Naive thymus-derived CD4-positive, alpha-beta T cell (primary cell): ENCODE results near the gene ASPSCR1. TPM values are rescaled to one million over a fixed set of nuclear protein-coding genes. Genes with fewer than 3 reads are reported as not detected.
"Not testable (repeated sequence)": the region's sequence is repeated elsewhere in the genome, so short reads cannot be mapped to it uniquely, and the experiment has no call there.

ENCODE experiments used
- ATAC-seq: fragments of 150-1000 bp; cut with Tn5 transposase; 2 replicates; pipeline ENCODE4 v1.10.0; 2021; ENCODE audit warnings: mild to moderate bottlenecking, moderate library complexity
- CTCF ChIA-PET: fragments of 350-600 bp; sonication (Branson Sonifier 250); formaldehyde crosslinking; loops from one replicate; lab custom pipeline; 2021; ENCODE audit warnings: antibody characterized with exemption; lab: Charles Lee
- POLR2A ChIA-PET: fragments of 350-600 bp; sonication (Branson Sonifier 250); formaldehyde crosslinking; loops from one replicate; lab custom pipeline; 2021; ENCODE audit warnings: antibody characterized with exemption, inconsistent platforms; lab: Charles Lee
- DNase-seq, 9 donors: peaks; one replicate each; pipeline versions ENCODE4 v3.0.0 to v3.0.0-alpha.2; 2020 to 2022; ENCODE audit warnings: mixed read lengths in 1 of 9
- H3K27ac ChIP-seq: one replicate; pipeline ENCODE4 v1.7.0; 2013; ENCODE audit warnings: mild to moderate bottlenecking, low read depth, low read length, moderate library complexity
- H3K27me3 ChIP-seq, 2 donors: one replicate each; pipeline ENCODE4 v1.7.0; 2013; ENCODE audit warnings: low read length in 2 of 2, mild to moderate bottlenecking in 2 of 2, moderate library complexity in 2 of 2; ENCODE audit not compliant: control insufficient read depth in 2 of 2, insufficient read depth in 2 of 2
- H3K36me3 ChIP-seq, 3 experiments: 1 replicate in 2 of 3; 2 replicates in 1 of 3; pipeline ENCODE4 v1.7.0; 2013; ENCODE audit warnings: low read length in 3 of 3, mild to moderate bottlenecking in 3 of 3, moderate library complexity in 1 of 3; ENCODE audit not compliant: insufficient read depth in 3 of 3, control insufficient read depth in 2 of 3
- H3K4me1 ChIP-seq, 2 donors: one replicate each; pipeline ENCODE4 v1.7.0; 2013; ENCODE audit warnings: low read length in 2 of 2, mild to moderate bottlenecking in 2 of 2, moderate library complexity in 1 of 2; ENCODE audit not compliant: control insufficient read depth in 2 of 2, insufficient read depth in 2 of 2
- H3K4me3 ChIP-seq: 2 replicates; pipeline ENCODE4 v1.7.0; 2013; ENCODE audit warnings: mild to moderate bottlenecking, low read length
- H3K9me3 ChIP-seq, 3 experiments: 1 replicate in 2 of 3; 2 replicates in 1 of 3; pipeline ENCODE4 v1.7.0; 2013; ENCODE audit warnings: low read length in 3 of 3; ENCODE audit not compliant: control insufficient read depth in 2 of 3
- H3K27ac Mint-ChIP-seq, 9 donors: one replicate each; pipeline ENCODE4 v1.8.0; 2020 to 2022; ENCODE audit warnings: mixed read lengths in 9 of 9, mild to moderate bottlenecking in 8 of 9, moderate library complexity in 5 of 9, inconsistent platforms in 2 of 9
- H3K27me3 Mint-ChIP-seq, 5 donors: one replicate each; pipeline ENCODE4 v1.8.0; 2021 to 2022; ENCODE audit warnings: mixed read lengths in 5 of 5, mild to moderate bottlenecking in 1 of 5
- H3K36me3 Mint-ChIP-seq, 5 donors: one replicate each; pipeline ENCODE4 v1.8.0; 2020 to 2022; ENCODE audit warnings: mixed read lengths in 5 of 5, mild to moderate bottlenecking in 3 of 5, inconsistent platforms in 1 of 5
- H3K4me1 Mint-ChIP-seq, 7 donors: one replicate each; pipeline ENCODE4 v1.8.0; 2020 to 2022; ENCODE audit warnings: mixed read lengths in 7 of 7, mild to moderate bottlenecking in 3 of 7, inconsistent platforms in 1 of 7
- H3K4me3 Mint-ChIP-seq, 10 donors: one replicate each; pipeline ENCODE4 v1.8.0; 2020 to 2022; ENCODE audit warnings: mild to moderate bottlenecking in 10 of 10, mixed read lengths in 10 of 10, moderate library complexity in 6 of 10, inconsistent platforms in 2 of 10
- H3K9me3 Mint-ChIP-seq, 11 donors: one replicate each; pipeline ENCODE4 v1.8.0; 2020 to 2022; ENCODE audit warnings: mixed read lengths in 11 of 11, mild to moderate bottlenecking in 4 of 11, inconsistent platforms in 1 of 11, moderate library complexity in 1 of 11
- intact Hi-C, 2 donors: fragments of 100-400 bp; cut with micrococcal nuclease; formaldehyde crosslinking; loops; one replicate each; pipeline ENCODE4 v1.15.1; 2023
- polyA plus RNA-seq, 2 donors: library from polyadenylated mRNA; unstranded; fragments of 300-500 nt; fragmentation: Illumina TruSeq; gene quantifications; one replicate each; pipeline ENCODE4 v1.2.3, GENCODE V29; 2021
- total RNA-seq, 6 experiments: library from RNA in 5 of 6; stranded (reverse) in 5 of 6; gene quantifications; 1 replicate in 5 of 6; 2 replicates in 1 of 6; pipeline ENCODE4 v1.2.3 and lab custom pipeline; 2021 to 2026

ASPSCR1 gene
- total and polyA plus RNA-seq, 7 experiments from 2014 or later = 24.2 to 46.7 (median 38.0) TPM

DNA sequence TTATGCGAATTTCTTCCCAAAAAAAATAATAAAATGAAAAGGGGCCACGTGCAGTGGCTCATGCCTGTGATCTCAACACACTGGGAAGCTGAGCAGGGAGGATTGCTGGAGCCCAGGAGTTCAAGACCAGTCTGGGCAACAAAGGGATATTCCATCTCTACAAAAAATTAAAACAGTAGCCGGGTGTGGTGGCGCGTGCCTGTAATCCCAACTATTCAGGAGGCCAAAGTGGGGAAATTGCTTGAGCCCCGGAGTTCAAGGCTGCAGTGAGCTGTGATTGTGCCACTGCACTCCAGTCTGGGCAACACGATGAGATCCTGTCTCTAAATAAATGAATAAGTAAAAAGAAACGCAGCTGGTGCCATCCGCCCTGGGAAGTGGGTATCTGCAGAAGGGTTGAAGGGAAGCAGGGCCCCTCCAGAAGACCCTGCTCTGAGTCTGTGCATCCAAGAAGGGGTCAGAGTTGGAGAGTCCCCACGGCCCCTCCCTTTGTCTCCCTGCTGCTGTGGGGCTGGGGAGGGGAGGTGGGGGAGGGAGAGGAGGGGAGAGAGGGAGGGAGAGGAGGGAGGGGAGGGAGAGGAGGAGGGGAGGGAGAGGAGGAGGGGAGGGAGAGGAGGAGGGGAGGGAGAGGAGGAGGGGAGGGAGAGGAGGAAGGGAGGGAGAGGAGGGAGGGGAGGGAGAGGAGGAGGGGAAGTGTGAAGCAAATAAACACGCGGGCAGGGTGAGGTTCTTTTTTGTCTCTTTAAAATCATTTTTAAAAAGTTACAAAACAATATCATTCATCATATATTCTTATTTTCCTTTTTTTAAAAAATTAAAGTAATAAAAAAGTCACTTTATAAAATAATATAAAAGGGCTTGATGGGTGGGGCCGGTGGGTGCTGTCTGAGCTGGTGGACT is 25.4 kb upstream of the ASPSCR1 start:
- ChIA-PET POLR2A (interaction anchor here (0.7 kb wide), 1 partner anchor 230 kb away, joined by 3 read pairs; no protein-coding TSS in a partner anchor), CTCF (interaction anchor here (3.5 kb wide), 1 partner anchor 70 kb away, joined by 14 read pairs; the partner anchor contains the start of gene CENPX)
- Mint-ChIP-seq H3K9me3 (no peaks in the 10 kb centered on the region), H3K27ac (peak overlapping the region in 2 of 9 donors; percentile 17 to 87), H3K27me3 (peaks cover 0 to 12% (median 0%) of the 10 kb centered on the region in 5 donors), H3K4me3 (no peak overlapping the region), H3K4me1 (peaks cover 0 to 11% (median 4%) of the 10 kb centered on the region in 7 donors), H3K36me3 (no peaks in the 10 kb centered on the region)
- no peaks in the 10 kb centered on the region for H3K27me3 ChIP-seq
- H3K27ac ChIP-seq = no peak overlapping the region
- intact Hi-C loops = no loop called here
- peaks cover 0 to 4% of the 10 kb centered on the region in 2 donors for H3K4me1 ChIP-seq
- no peak overlapping the region for H3K4me3 ChIP-seq
- ATAC-seq (no peak), DNase-seq (no peak)
- H3K36me3 ChIP-seq = no peaks in the 10 kb centered on the region
- no peaks in the 10 kb centered on the region for H3K9me3 ChIP-seq

DNA sequence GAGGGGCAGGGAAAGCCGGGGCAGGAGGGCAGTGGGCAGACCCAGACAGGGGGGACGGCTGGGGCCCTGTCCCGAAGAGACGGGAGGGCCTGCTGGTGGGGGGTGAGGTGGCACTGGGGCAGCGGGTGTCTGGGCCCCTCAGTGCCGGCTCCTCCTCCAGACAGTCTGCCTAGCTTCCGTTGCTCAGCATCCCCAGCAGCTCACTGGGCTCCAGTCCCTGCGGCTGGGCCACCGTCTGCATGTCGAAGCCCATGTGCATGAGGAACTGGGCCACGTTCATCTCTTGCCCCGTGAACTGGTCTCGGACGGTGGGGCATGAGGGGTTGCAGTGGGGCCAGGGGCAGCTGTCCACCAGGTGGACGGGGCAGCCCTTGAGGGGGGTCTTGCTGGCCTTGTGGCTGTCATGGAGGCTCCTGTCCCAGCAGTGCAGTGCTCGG is 24.6 kb upstream of the ASPSCR1 start:
- Mint-ChIP-seq H3K4me3 (no peak overlapping the region), H3K9me3 (no peaks in the 10 kb centered on the region), H3K27me3 (peaks cover 0 to 16% (median 0%) of the 10 kb centered on the region in 5 donors), H3K36me3 (no peaks in the 10 kb centered on the region), H3K4me1 (peaks cover 0 to 11% (median 4%) of the 10 kb centered on the region in 7 donors), H3K27ac (no peak overlapping the region)
- Histone ChIP-seq H3K27ac (no peak overlapping the region), H3K9me3 (no peaks in the 10 kb centered on the region), H3K36me3 (no peaks in the 10 kb centered on the region), H3K27me3 (no peaks in the 10 kb centered on the region), H3K4me3 (no peak overlapping the region), H3K4me1 (peaks cover 0 to 4% of the 10 kb centered on the region in 2 donors)
- DNase-seq (no peak), ATAC-seq (no peak)
- CTCF ChIA-PET = interaction anchor here (3.5 kb wide), 1 partner anchor 69 kb away, joined by 14 read pairs; the partner anchor contains the start of gene CENPX
- POLR2A ChIA-PET = no interaction called here
- intact Hi-C loops = no loop called here

DNA sequence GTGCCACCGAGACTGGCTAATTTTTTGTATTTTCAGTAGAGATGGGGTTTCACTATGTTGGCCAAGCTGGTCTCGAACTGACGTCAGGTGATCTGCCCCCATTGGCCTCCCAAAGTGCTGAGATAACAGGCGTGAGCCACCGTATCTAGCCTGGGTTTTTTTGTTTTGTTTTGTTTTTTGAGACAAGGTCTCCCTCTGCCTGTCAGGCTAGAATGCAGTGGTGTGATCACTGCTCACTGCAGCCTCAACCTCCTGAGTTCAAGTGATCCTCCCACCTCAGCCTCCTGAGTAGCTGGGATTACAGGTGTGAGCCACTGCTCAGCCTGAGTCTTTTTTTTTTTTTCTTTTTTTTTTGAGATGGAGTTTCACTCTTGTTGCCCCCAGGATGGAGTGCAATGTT is 24.0 kb upstream of the ASPSCR1 start:
- POLR2A ChIA-PET, intact Hi-C loops, H3K4me1 ChIP-seq, ATAC-seq, H3K4me3 Mint-ChIP-seq, H3K27ac ChIP-seq, H3K9me3 ChIP-seq, H3K27me3 ChIP-seq, DNase-seq, H3K27ac Mint-ChIP-seq, H3K4me3 ChIP-seq, H3K36me3 ChIP-seq, H3K36me3 Mint-ChIP-seq, H3K9me3 Mint-ChIP-seq: not testable (repeated sequence)
- CTCF ChIA-PET = interaction anchor here (0.9 to 3.5 kb wide), 2 partner anchors 65 to 68 kb away, joined by 3 to 14 read pairs; partner anchors contain the start of gene CENPX
- Mint-ChIP-seq H3K4me1 (peaks cover 0 to 11% (median 4%) of the 10 kb centered on the region in 7 donors), H3K27me3 (peaks cover 0 to 20% (median 3%) of the 10 kb centered on the region in 5 donors)

DNA sequence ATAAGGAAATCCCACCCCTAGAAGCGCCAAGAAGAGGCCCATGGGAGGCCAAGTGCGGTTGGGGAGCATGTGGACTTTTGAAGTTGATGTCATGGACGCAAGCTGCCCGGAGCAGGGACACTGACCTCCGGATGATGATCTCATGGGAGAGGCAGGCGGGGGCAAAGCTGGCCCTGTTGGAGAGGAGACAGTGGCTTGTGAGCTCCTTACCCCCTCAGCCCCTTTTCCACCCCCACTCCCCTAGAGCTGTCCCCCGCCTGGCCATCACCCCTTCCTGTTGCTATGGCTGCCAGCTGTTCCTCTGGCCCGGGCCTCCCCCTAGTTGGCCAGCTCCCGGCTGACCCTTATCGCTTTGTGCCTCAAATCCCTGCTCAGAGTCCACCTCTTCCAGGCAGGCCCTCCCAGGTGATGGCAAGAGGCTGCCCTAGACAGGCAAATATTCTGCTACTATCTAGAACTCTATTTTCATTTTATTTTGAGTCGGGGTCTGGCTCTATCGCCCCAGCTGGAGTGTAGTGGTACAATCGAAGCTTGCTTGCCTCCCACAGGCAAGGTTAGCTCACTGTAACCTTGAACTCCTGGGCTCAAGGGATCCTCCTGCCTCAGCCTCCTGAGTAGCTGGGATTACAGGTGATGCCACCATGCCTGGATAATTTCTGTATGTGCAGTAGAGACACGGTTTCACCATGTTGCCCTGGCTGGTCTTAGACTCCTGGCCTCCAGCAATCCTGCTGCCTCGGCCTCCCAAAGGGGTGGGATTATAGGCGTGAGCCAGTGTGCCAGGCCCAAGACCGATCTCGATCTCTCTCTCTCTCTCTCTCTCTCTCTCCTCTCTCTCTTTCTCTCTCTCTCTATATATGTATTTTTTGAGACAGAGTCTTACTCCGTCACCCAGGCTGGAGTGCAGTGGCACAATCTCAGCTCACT is 23.0 kb upstream of the ASPSCR1 start:
- H3K27me3 Mint-ChIP-seq = peaks cover 0 to 27% (median 9%) of the 10 kb centered on the region in 5 donors

DNA sequence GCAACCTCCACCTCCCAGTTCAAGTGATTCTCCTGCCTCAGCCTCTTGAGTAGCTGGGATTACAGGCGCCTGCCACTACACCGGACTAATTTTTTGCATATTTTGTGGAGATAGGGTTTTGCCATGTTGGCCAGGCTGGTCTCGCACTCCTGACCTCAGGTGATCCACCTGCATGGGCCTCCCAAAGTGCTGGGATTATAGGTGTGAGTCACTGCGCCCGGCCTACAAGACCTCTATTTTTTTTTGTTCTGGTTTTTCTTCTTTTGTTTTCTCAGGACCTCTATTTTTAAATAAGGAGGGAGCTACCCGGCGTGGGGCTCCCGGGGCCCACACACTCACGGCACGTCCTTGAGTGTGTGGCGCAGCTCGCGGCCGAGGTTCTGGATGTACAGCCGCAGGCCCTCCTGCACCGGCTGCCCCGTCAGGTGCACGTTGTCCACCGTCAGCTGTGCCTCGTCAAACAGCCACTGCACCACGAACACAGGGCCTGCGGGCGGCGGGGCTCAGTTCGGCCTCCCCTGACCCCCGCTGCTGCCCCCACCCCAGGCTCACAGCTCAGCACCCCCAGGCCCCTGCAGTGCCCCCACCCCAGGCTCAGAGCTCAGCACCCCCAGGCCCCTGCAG is 22.3 kb upstream of the ASPSCR1 start:
- Histone ChIP-seq H3K4me1 (peaks cover 0 to 4% of the 10 kb centered on the region in 2 donors), H3K4me3 (no peak overlapping the region), H3K27me3 (peaks cover 5 to 8% of the 10 kb centered on the region in 2 donors), H3K9me3 (no peaks in the 10 kb centered on the region), H3K36me3 (no peaks in the 10 kb centered on the region), H3K27ac (no peak overlapping the region)
- intact Hi-C loops = no loop called here
- ChIA-PET CTCF (interaction anchor here (0.6 to 3.5 kb wide), 3 partner anchors 12 to 794 kb away, joined by 3 to 14 read pairs (median 3); partner anchors contain the start of gene CENPX), POLR2A (interaction anchor here (0.6 to 0.9 kb wide), 3 partner anchors 12 to 67 kb away, joined by 3 to 6 read pairs (median 3); no protein-coding TSS in a partner anchor)
- ATAC-seq (no peak), DNase-seq (no peak)
- Mint-ChIP-seq H3K27ac (peak overlapping the region in 2 of 9 donors; percentile 28 to 38), H3K4me3 (peak overlapping the region in 2 of 10 donors; percentile 8 to 70), H3K4me1 (peaks cover 0 to 13% (median 4%) of the 10 kb centered on the region in 7 donors), H3K9me3 (no peaks in the 10 kb centered on the region), H3K27me3 (peaks cover 0 to 27% (median 9%) of the 10 kb centered on the region in 5 donors), H3K36me3 (no peaks in the 10 kb centered on the region)

More for the DNA sequence above, 23.0 kb upstream of the ASPSCR1 start:
- DNase-seq (no peak), ATAC-seq (no peak)
- ChIA-PET POLR2A (interaction anchor here (0.6 to 0.9 kb wide), 2 partner anchors 13 to 67 kb away, joined by 3 to 6 read pairs; no protein-coding TSS in a partner anchor), CTCF (interaction anchor here (0.9 to 3.5 kb wide), 2 partner anchors 64 to 67 kb away, joined by 3 to 14 read pairs; partner anchors contain the start of gene CENPX)
- no peaks in the 10 kb centered on the region for H3K36me3 Mint-ChIP-seq
- Histone ChIP-seq H3K27me3 (peaks cover 5 to 8% of the 10 kb centered on the region in 2 donors), H3K27ac (no peak overlapping the region), H3K9me3 (no peaks in the 10 kb centered on the region), H3K4me1 (peaks cover 0 to 4% of the 10 kb centered on the region in 2 donors), H3K4me3 (no peak overlapping the region), H3K36me3 (no peaks in the 10 kb centered on the region)
- intact Hi-C loops = no loop called here
- peak overlapping the region in 2 of 10 donors; percentile 8 to 70 for H3K4me3 Mint-ChIP-seq
- peaks cover 0 to 13% (median 4%) of the 10 kb centered on the region in 7 donors for H3K4me1 Mint-ChIP-seq
- H3K9me3 Mint-ChIP-seq = no peaks in the 10 kb centered on the region
- peak overlapping the region in 2 of 9 donors; percentile 10 to 38 for H3K27ac Mint-ChIP-seq
